A549 (cell line): ENCODE measurements around the gene FGFR4. TPM values are rescaled to one million over a fixed set of nuclear protein-coding genes. Genes with fewer than 3 reads are reported as not detected.

ENCODE experiments used
- ATAC-seq, 2 experiments: fragments of 200-7000 bp in 1 of 2; fragments of >200 bp in 1 of 2; cut with Nextera tagmentation in 1 of 2; cut with Tn5 transposase in 1 of 2; 3 replicates each; pipeline versions ENCODE4 v1.8.0 to v1.9.1; 2018 to 2020; ENCODE audit warnings: mild to moderate bottlenecking in 1 of 2, moderate library complexity in 1 of 2
- CTCF ChIA-PET: fragments of 300-600 bp; sonication (Branson Sonifier 250); formaldehyde crosslinking; extraction: SDS; loops from one replicate; lab custom pipeline; 2021; ENCODE audit warnings: antibody characterized with exemption, inconsistent platforms; lab: Yijun Ruan, JAX
- POLR2A ChIA-PET: fragments of 350-600 bp; formaldehyde crosslinking; extraction: SDS; loops from one replicate; lab custom pipeline; 2021; ENCODE audit warnings: antibody characterized with exemption, inconsistent platforms; lab: Yijun Ruan, JAX
- DNase-seq, 2 experiments: peaks; one replicate each; pipeline versions ENCODE4 v3.0.0 to v3.0.0-alpha.2; 2011 to 2016; ENCODE audit warnings: low read depth in 1 of 2, low spot score in 1 of 2
- FAIRE-seq: peaks from 2 replicates; lab custom pipeline; 2011; peaks lifted over from hg19 to GRCh38; lab: Jason Lieb, UNC
- H3K27ac ChIP-seq, 2 experiments: fragments of >200 bp; sonication (Bioruptor Twin); formaldehyde crosslinking; 3 replicates each; pipeline ENCODE4 v1.5.1; 2016 to 2017
- H3K4me1 ChIP-seq: fragments of >200 bp; sonication (Bioruptor Twin); formaldehyde crosslinking; 3 replicates; pipeline ENCODE4 v1.6.1; 2016
- H3K4me2 ChIP-seq: fragments of >200 bp; sonication (Bioruptor Twin); formaldehyde crosslinking; 3 replicates; pipeline ENCODE4 v1.6.1; 2016
- H3K4me3 ChIP-seq: fragments of >200 bp; sonication (Bioruptor Twin); formaldehyde crosslinking; 3 replicates; pipeline ENCODE4 v1.5.1; 2016
- H3K9me3 ChIP-seq: fragments of >200 bp; sonication (Bioruptor Twin); formaldehyde crosslinking; 3 replicates; pipeline ENCODE4 v1.6.1; 2016
- BCL3 ChIP-seq: fragments of >200 bp; sonication (Bioruptor Twin); formaldehyde crosslinking; IDR thresholded peaks from 3 replicates; pipeline ENCODE4 v1.6.1; 2016
- CBX2 ChIP-seq: fragments of 200-600 bp; sonication (generic); IDR thresholded peaks from 2 replicates; pipeline ENCODE4 v1.6.1; 2016; ENCODE audit warnings: low read depth, mild to moderate bottlenecking, borderline replicate concordance
- CEBPB ChIP-seq, 2 experiments: fragments of >200 bp in 1 of 2; sonication (Bioruptor Twin) in 1 of 2; formaldehyde crosslinking in 1 of 2; IDR thresholded peaks; 2 replicates each; pipeline ENCODE4 v1.6.1; 2012 to 2016
- CTCF ChIP-seq: fragments of >200 bp; sonication (Bioruptor Twin); formaldehyde crosslinking; IDR thresholded peaks from 3 replicates; pipeline ENCODE4 v1.5.1; 2016
- EHF ChIP-seq: fragments of 250-450 bp; sonication (Bioruptor Pico); IDR thresholded peaks from 2 replicates; pipeline ENCODE4 v1.5.0; 2020; ENCODE audit warnings: mild to moderate bottlenecking
- EP300 ChIP-seq, 2 experiments: fragments of >200 bp; sonication (Bioruptor Twin); formaldehyde crosslinking; IDR thresholded peaks; 2 replicates in 1 of 2; 3 replicates in 1 of 2; pipeline ENCODE4 v1.6.1; 2016 to 2017
- HOXB13 ChIP-seq: fragments of 250-450 bp; sonication (Bioruptor Pico); IDR thresholded peaks from 2 replicates; pipeline ENCODE4 v1.5.0; 2020; ENCODE audit warnings: low read depth, mild to moderate bottlenecking, moderate library complexity
- MAZ ChIP-seq: fragments of 150-350 bp; IDR thresholded peaks from 2 replicates; pipeline ENCODE4 v1.6.1; 2014; ENCODE audit warnings: antibody characterized with exemption, low read depth, low read length, borderline replicate concordance
- NPAS2 ChIP-seq: fragments of 250-450 bp; sonication (Bioruptor Pico); IDR thresholded peaks from 2 replicates; pipeline ENCODE4 v1.8.0; 2022; ENCODE audit warnings: mild to moderate bottlenecking, moderate library complexity, borderline replicate concordance
- NR3C1 ChIP-seq: fragments of >200 bp; sonication (Bioruptor Twin); formaldehyde crosslinking; IDR thresholded peaks from 3 replicates; pipeline ENCODE4 v1.6.1; 2017
- PBX3 ChIP-seq: IDR thresholded peaks from 2 replicates; pipeline ENCODE4 v1.6.1; 2012
- SREBF2 ChIP-seq: fragments of 450-650 bp; IDR thresholded peaks from 2 replicates; pipeline ENCODE4 v1.6.1; 2014; ENCODE audit warnings: mild to moderate bottlenecking, moderate library complexity
- TP53 ChIP-seq: fragments of 250-450 bp; sonication (Bioruptor Pico); IDR thresholded peaks from 2 replicates; pipeline ENCODE4 v1.5.0; 2021; ENCODE audit warnings: mild to moderate bottlenecking, moderate library complexity
- WGBS: methylation state at CpG from one replicate; pipeline ENCODE4 v1.1.6; 2017; ENCODE audit errors: missing lambda C conversion rate; 5-methylcytosine and 5-hydroxymethylcytosine counted together
- polyA plus RNA-seq, 4 experiments: library from polyadenylated mRNA; depleted of rRNA in 3 of 4; stranded (reverse); fragments of >200 nt; fragmentation: RNase III in 1 of 4; extraction: RNeasy Plus Mini Kit Qiagen cat#74134 plus additional on column Dnase treatment in 1 of 4; gene quantifications; 2 replicates in 3 of 4; 3 replicates in 1 of 4; pipeline ENCODE4 v1.2.3, GENCODE V29; 2011 to 2017

FGFR4 gene
- polyA plus RNA-seq, 2 of the 4 experiments (the other 2 are of a cell fraction) = 31.8 to 45.2 TPM

- TF ChIP-seq EHF (CRISPR knock-in tag) (no peak), TP53 (CRISPR knock-in tag) (no peak), EP300 (IDR thresholded peaks at IDR 0.05) (no peak; a peak in 1 of 5 replicates), NPAS2 (CRISPR knock-in tag) (no peak), MAZ (no peak), CTCF (no peak), HOXB13 (CRISPR knock-in tag) (no peak)
Observed at GRCh38 chr5:177133853-177134696, 47.4 kb downstream of the FGFR4 start (continued).

GRCh38 chr5:177134697-177135225, 48.0 kb downstream of the FGFR4 start:
- POLR2A ChIA-PET = interaction anchor here (0.5 to 1.3 kb wide), 3 partner anchors 19 to 170 kb away, joined by 3 to 5 read pairs (median 3); no protein-coding TSS in a partner anchor
- Histone ChIP-seq H3K4me2 (peak overlapping the region; percentile 92), H3K27ac (peak overlapping the region; percentile 94 to 96), H3K9me3 (no peaks in the 10 kb centered on the region), H3K4me1 (peaks cover 31% of the 10 kb centered on the region), H3K4me3 (peak overlapping the region; percentile 80)
- FAIRE-seq = no peak
- CTCF ChIA-PET = interaction anchor here (0.9 to 16.4 kb wide), 2 partner anchors 22 to 38 kb away, joined by 3 to 168 read pairs; no protein-coding TSS in a partner anchor
- WGBS = 10% methylated on average over 10 of the region's 13 CpGs
- no peak for TF ChIP-seq PBX3
- TF ChIP-seq BCL3 = 0 out of 3 replicates have a peak, but pooled peaks have one; percentile 1
- no peak for DNase-seq
- ATAC-seq = peak in 1 of 2 experiments; percentile 4; a peak in 3 of 6 replicates

GRCh38 chr5:177140312-177140711, 53.6 kb downstream of the FGFR4 start:
- no peaks in the 10 kb centered on the region for H3K9me3 ChIP-seq
- no peak for ATAC-seq
- ChIA-PET CTCF (interaction anchor here (1.2 to 1.8 kb wide), 3 partner anchors 14 to 46 kb away, joined by 3 to 8 read pairs (median 3); no protein-coding TSS in a partner anchor), POLR2A (no interaction called here)
- DNase-seq = no peak
- WGBS = 96% methylated on average over 2 of the region's 2 CpGs
- no peak overlapping the region for H3K27ac ChIP-seq
- TF ChIP-seq NR3C1 = no peak
- TF ChIP-seq CEBPB (IDR thresholded peaks at IDR 0.05) = no peak
- no peak for TF ChIP-seq CTCF
- TF ChIP-seq SREBF2 = no peak
- TF ChIP-seq CBX2 = no peak
- no peak for TF ChIP-seq PBX3
- H3K4me2 ChIP-seq = no peak overlapping the region
- no peak overlapping the region for H3K4me3 ChIP-seq
- FAIRE-seq = no peak
- H3K4me1 ChIP-seq = peaks cover 28% of the 10 kb centered on the region
